HG03097 (cell line): ENCODE results near the gene PCED1A.
"Not testable (repeated sequence)": the region's sequence is repeated elsewhere in the genome, so short reads cannot be mapped to it uniquely, and the experiment has no call there.

Experiments used
- ATAC-seq: cut with Tn5 transposase; IDR thresholded peaks from one replicate; pipeline ENCODE4 v1.9.1; 2021; ENCODE audit not compliant: unreplicated experiment, low FRiP score

Gene PCED1A

DNA sequence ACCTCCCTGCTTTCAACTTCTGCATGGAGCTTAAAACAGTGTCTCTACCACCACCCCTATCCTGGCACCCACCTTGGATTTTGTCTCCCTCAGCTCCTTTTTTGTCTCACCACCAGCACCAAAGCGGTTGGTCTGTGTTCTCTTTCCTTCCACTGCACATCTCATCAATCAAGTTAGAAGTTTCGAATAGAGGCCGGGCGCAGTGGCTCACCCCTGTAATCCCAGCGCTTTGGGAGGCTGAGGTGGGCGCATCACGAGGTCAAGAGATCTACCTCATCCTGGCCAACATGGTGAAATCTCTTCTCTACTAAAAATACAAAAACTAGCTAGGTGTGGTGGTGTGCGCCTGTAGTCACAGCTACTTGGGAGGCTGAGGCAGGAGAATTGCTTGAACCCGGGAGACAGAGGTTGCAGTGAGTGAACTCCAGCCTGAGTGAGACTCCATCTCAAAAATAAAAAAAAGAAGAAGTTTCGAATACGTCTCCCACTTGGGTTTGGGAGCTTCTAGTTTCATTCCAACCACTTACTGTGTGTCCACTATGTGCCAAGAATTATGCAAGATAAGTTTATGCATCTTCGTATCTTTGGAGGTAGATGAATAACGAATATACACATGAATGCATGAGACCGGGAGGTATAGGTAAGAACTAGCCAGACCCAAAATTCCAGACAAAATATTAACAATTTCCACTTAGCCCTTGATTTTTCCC, 5.9 kb downstream of the PCED1A start:
- ATAC-seq, result no peak

DNA sequence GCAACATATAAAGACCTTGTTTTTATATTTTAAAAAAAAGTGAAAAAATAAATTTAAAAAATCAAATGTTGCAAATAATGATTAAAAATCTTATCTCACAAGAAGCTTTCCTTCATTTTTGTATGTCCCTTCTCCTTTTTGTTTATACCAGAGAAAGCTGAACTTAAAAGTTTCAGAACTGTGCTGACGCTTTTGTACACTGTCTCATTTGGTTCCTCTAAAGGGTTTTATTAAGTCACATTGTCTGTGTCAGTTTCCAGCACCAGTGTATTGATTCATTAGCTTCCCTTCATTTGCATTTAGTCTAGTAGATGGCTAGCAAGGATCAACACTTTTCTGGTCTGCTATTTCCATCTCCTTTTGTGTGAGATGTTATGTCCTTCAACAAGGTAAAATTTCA, 6.7 kb downstream of the PCED1A start:
- ATAC-seq, result no peak

DNA sequence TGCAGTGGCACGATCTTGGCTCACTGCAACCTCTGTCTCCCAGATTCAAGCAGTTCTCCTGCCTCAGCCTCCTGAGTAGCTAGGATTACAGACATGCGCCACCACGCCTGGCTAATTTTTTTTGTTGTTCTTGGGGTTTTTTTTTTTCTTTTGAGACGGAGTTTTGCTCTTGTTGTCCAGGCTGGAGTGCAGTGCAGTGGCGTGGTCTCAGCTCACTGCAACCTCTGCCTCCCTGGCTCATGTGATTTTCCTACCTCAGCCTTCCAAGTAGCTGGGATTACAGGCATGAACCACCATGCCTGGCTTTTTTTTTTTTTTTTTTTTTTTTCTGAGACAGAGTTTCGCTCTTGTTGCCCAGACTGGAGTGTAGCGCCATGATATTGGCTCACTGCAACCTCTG, 9.2 kb downstream of the PCED1A start:
- not testable (repeated sequence) for ATAC-seq

DNA sequence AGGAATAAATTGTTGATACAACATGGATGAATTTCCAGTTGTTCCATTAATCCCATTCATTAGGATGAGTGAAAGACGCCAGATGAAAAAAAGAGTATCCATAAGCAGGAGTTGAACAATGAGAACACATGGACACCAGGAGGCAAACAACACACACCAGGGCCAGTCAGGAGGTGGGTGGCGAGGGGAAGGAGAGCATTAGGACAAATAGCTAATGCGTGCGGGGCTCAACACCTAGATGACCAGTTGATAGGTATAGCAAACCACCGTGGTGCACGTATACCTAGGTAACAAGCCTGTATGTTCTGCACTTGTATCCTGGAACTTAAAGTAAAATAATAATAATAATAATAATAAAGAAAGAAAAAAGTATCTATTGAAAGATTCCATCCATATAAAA, 11.1 kb downstream of the PCED1A start:
- ATAC-seq, result no peak

DNA sequence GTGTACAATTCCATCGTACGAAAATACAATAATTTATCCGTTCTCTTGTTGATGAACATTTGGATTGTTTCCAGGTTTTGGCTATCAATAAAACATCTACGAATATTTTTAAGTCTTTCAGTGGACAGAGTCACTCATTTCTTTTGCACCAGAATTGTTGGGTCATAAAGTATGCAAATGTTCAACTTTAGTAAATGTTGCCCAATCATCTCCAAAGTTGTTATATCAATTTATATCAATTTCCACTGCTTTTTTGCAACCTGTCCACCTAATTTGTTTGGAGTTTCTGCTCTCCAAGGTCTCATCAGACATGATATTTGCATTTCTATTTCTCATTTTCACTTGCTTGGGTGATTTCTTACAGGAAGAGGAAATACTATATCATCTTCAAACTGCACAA, 13.8 kb downstream of the PCED1A start:
- ATAC-seq, result no peak

DNA sequence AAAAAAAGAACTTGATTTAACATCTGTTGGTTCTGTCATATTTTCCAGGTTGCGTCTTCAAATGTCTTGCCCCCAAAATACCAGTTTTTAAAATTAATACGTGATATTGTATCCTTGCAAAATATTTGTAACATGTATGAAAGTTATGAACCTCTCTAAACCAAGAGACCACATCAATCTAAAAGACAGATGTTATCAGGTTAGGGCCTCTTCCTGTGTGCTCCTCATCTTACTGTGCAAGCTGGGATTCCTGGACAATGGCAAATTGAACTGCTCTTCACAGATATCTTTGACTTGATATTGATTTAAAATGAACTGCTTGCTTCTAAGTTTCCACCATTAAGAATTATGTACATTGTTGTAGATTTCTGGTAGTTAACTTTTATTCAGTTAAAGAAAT, 14.7 kb downstream of the PCED1A start:
- ATAC-seq, result no peak

DNA sequence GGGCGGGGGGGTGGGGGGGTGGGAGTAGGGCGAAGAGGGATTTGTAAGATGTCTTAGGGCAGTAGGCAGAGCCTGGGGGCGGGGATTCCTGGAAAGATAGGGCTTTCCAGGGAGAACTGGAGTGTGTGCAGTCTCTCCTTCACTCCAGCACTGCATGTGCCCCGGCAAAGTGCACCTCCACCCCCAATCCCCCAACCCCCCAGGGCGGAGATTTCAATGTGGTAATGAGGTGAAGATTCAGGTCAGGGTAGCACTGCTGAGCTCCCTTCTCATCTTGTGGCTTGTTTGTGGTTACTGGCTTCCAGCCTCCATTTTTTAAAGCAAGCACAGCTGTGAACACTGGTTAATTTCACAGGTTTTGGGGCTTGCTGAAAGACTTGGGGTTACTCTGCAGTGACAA, 18.4 kb downstream of the PCED1A start:
- no peak for ATAC-seq

DNA sequence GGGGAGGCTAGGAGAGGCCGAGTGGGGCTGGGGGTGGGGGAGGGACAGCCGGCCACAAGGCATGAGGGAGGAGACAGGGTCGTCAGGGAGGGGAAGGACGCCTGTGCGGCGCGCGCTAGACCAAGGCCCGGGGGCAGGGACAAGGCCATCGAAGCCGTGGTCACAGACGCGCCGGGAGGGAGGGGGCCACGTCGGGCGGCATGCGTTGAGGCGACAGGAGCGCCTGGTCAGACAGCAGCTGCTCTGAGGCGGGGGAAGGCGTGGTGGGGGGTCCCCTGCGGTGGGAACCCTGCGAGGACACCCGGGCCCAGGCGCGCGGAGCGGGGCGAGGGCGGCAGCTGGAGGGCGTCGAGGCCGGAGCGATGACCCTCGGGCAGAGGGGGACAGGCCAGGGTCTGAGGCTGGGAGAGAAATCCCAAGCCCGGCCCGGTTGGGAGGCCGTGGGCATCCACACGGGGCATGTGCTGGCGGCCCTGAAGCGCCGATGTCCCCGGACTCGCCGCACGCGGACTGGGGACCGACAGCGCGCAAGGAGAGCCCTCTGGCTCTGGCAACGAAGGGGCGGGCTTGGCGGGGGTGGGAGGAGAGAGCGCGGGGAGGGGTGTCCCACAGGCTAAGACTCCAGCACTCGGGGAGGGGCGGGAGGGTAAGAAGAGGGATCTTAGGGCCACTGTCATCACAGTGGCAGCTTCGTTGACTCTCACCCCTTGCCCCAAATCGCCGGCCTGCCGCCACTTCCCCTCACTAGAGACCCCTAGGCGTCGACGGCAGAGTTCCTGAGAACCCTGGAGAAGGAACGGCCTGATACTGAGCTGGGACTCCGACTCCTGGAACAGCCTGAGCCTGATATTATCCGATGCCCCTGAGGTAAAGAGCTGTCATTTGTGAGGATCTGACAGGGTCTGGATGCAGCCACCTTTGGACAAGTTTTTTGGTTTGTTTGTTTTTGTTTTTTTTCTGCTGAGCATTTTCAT, 19.3 kb downstream of the PCED1A start:
- no peak for ATAC-seq

DNA sequence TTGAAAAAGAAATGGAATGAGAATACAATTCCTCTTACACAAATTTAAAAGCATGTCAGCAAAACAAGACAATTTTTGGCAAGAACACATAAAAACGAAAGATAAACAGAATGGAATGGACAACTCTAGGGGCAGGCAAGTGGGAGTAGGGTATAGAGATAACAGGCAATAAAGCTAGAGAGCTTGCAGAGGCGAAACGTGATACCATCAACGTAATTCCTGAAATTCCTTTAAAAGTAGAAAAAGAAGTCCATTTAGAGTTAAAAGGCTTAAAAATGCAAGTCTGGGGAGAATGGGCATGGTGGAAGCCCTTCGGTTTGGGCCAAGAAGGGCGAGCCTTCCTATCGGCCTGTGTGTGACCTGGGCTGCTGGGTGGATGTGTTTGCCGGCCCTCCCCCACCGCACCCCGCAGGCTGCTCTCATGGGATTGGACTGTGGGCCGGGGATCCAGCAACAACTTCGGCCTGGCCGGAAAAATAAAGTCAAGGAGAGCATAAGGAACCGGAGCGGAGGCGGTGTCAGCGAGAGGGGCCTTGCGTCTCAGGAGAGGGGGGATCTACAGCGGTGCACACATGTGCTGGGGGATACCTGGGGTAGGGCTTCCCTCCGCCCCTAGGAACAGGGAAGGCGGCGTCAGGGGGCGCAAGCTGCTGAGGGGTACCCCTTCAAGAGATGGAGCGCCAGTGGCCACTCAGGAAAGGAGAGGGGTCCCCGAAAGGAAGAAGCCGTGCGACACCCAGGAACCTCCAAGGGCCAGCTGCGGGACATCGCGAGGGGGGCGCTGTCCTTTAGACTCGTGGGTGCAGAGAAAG, 20.2 kb downstream of the PCED1A start:
- no peak for ATAC-seq

DNA sequence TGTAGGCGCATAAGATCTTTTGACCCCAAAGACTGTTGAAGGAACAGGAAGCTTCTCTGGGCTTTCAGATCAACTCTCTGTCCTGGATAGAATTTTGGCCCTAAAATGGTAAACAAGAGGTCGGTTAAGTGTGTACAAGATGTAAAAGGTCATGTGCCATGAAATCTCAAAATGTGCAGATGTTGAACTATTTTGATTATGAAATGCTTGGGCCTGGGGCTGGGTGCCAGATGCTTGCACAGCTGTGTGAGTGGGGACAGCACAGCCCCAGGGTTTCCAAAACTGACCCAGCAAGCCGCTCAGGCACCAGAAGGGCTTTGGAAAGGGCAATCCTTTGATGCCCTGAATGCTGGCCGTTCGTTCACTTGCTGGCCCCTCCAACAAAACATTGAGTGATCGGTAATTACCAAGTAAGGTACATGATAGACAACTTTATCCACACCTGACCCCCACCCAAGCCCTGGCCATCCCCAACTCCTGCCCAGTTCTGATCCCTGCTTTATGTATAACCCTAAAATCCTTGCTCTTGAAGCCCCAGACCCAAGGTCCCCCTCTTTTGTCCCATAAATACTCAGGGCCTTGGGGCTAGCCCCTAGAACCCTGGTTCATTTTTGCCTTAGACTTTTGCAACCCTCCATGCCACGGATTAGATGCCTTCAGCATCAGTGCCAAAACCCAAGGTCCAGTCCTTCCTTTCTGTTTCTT, 22.4 kb downstream of the PCED1A start:
- ATAC-seq, result no peak

DNA sequence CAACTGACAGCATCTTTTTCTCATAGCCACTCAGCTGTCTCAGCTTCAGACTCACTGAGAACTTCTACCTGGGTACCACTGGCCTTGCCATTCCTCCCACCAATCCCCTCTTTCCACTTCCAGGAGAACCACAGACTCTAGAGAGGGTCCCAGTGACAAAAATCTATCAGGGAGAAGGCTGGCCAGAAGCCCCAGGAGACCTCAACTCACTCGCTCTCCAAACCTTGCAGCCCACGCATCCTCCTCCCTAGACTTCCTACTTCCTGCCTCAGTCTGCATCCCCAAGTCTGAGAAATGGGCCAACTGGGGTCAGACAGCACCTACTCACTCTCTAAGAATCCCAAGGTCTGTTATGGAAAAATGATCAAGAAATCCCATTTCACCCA, 23.1 kb downstream of the PCED1A start:
- no peak for ATAC-seq

DNA sequence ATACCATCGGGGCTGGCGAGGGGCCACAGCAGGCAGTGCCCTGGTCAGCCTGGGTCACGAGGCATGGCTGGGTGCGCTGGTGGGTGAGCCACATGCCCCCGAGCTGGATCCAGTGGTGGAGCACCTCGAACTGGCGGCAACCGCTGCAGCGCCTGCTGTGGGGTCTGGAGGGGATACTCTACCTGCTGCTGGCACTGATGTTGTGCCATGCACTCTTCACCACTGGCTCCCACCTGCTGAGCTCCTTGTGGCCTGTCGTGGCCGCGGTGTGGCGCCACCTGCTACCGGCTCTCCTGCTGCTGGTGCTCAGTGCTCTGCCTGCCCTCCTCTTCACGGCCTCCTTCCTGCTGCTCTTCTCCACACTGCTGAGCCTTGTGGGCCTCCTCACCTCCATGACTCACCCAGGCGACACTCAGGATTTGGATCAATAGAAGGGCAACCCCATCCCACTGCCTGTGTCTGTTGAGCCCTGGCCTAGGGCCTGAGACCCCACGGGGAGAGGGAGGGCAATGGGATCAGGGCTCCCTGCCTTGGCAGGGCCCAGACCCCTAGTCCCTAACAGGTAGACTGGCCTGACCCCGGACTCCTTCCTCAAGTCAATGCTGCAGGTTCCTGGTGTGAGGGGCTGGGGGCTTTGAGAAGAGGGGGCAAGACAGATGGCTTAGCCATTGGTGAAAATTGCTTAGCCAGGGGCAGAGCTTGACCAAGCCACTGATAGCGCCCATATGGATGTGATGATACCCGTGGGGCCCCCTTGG, 23.7 kb downstream of the PCED1A start:
- no peak for ATAC-seq

DNA sequence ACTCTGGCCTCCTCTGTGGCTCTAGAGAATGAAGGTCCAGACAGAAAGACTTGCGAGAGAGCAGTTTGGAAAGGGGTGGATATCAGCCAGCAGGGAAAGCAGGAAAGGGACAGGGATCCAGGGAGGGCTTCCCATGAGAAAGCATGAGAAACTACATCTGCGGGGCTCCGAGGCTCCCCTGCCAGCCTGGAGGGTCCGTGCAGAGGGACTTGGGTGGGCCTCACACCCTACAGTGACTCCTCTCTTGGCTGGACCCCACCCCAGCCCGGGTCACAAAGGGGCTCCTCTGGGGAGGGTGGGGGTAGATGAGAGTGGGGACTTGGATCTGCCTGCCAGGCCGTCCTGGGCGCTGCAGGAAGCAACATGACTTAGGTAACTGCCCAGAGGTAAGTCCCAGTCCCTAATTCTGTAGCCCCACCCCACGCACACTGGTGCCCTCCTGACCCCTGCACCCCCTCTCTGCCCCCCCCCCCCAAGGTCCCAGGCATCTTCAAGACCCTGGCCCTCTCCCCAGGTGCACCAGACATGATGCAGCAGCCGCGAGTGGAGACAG, 24.3 kb downstream of the PCED1A start, which contains the start of gene TMEM239:
TMEM239 (plus strand) TSS at position 335 of the 553 bp plus-strand sequence; CDS start at position 526, 191 bp downstream.
- ATAC-seq, result no peak

DNA sequence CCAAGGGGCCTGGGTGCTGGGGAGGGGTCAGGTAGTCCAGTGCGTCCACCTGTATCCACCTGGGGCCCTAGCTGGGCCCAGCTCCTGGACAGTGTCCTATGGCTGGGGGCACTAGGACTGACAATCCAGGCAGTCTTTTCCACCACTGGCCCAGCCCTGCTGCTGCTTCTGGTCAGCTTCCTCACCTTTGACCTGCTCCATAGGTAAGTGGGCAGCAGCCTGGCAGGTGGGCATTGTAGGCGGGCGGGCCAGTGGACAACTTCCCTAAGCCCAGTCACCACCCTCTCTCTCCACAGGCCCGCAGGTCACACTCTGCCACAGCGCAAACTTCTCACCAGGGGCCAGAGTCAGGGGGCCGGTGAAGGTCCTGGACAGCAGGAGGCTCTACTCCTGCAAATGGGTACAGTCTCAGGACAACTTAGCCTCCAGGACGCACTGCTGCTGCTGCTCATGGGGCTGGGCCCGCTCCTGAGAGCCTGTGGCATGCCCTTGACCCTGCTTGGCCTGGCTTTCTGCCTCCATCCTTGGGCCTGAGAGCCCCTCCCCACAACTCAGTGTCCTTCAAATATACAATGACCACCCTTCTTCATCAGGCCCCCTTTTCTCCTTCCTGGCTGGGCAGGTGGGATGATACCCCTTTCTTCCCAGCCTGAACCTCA, 25.1 kb downstream of the PCED1A start:
- ATAC-seq, result no peak

DNA sequence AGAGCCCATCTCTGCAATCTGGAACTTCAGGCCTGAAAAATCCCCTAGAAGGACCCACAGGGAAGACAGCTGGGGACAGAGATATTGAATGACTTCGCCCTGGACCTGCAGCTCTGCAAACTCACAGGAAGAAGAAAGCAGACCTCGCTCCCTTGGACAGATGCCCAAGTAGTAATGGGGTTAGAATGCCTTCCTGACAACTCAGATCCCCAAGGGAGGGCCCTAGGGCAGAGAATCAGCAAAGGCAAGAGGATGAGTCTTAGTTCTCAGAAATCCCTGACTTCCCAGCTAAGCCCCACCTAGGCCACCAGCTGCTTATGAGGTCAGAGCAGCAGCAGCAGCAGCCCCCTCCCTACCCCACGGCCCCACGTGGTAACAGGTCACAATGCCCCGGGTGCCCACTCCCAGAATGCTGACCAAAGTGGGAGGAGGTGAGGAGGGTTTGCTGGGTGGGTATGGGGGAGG, 25.8 kb downstream of the PCED1A start, which contains the start of gene C20orf141:
C20orf141 (plus strand) TSS at position 401 of the 465 bp plus-strand sequence. CDS start 198 bp downstream, outside the sequence.
- ATAC-seq, result no peak

DNA sequence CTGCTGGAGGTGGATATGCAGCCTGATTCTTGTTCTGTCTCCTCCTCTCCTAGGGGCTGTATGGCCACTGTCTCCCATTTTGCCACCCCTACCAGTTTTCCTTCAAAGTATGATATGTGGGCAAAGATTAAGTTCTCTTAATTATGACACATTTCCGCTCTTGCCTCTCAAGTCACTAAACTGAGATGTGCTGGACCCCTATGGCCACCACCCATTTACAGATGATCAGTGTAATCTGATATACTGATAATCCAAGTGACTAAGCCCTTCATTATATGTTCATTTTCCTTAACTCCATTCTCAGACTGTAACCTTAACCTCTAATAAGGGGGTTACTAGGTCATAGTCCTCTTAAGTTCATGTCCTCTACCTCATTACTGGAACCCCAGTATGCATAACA, 26.4 kb downstream of the PCED1A start:
- no peak for ATAC-seq

DNA sequence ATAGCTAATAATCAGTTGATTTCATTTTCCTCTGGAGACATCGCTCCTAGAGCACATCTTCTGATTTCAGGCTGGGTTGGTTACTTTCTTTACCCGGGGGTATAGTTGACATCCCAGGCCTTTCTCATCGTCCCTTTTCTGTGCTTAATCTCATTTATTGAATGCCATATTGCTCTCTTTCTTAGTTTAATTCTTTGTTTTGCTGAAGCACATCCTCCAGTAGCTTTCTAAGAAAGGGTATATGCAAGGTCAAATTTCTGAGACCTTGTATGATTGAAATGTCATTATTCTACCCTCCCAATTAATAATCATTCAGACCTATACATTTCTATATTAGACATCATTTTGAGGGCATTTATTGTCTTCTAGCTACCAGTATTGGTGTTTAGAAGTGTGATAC, 28.3 kb downstream of the PCED1A start:
- ATAC-seq, result no peak

DNA sequence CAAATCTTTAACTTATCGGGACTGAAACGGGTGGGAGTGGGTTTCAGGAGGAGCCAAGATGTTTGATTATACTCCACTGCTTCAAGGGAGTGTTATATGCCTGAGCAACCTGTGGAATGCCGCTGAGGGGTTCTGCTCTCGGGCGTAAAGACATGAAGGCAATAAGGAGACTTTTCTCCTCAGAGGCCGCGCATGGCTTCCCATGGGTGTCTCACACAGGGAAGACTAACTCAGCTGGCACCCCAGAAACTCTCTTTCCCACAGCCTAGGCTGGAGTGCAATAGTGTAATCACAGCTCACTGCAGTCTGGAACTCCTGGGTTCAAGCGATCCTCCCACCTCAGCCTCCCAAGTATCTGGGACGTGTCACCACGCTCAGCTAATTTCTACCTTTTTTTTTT, 30.8 kb downstream of the PCED1A start:
- no peak for ATAC-seq
